ENCODE data around the gene PDE4A.
A peak's percentile ranks its signal among the peaks of the same experiment; 100 is the strongest.
"Not testable (repeated sequence)": the region's sequence is repeated elsewhere in the genome, so short reads cannot be mapped to it uniquely, and the experiment has no call there.

PDE4A gene

DNA sequence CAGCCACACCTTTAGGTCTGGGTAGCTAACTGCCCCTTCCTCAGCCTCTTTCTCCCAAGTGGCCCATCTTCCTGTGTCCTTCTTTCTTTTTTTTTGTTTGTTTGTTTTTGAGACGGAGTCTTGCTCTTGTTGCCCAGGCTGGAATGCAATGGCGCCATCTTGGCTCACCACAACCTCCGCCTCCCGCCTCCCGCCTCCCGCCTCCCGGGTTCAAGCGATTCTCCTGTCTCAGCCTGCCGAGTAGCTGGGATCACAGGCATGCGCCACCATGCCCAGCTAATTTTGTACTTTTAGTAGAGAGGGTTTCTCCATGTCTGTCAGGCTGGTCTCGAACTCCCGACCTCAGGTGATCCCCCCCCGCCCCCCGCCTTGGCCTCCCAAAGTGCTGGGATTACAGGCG lies 41.7 kb downstream of the PDE4A start:
- not testable (repeated sequence) for DNase-seq (ENCODE audit: low spot score)

DNA sequence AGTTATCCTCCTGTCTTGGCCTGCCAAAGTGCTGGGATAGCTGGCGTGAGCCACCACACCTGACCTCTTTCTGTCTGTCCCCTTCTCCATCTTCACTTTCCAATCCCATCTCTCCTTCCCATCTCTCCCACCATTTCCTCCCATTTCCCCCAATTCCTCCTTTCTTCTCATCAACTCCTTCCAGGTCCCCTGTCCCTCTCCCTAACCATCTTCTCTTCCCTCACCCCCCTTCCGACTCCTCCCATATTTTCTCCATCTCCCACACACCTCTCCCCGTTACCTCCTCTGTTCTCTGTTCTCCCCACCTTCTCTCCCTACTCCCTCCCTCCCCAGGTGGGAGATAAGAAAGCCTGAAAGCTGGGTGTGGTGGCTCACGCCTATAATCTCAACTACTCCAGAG lies 42.2 kb downstream of the PDE4A start:
- no peak for DNase-seq (ENCODE audit: low spot score)

DNA sequence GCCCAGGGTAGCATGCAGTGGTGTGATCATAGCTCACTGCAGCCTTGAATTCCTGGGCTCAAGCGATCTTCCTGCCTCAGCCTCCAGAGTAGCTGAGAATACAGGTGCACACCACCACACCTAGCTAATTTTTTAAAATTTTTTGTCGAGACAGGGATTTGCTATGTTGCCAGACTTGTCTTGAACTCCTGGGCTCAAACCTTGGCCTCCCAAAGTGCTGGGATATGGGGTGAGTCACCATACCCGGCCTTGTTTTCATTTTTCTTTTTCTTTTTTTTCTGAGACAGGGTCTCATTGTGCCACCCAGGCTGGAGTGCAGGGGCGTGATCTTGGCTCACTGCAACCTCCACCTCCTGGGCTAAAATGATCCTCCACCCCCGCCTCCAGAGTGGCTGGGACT lies 44.1 kb downstream of the PDE4A start:
- DNase-seq (ENCODE audit: low spot score): no peak

- no peak for DNase-seq (ENCODE audit: low spot score)
Observed at GRCh38 chr19:10467104-10467706, 46.9 kb downstream of the PDE4A start.

DNA sequence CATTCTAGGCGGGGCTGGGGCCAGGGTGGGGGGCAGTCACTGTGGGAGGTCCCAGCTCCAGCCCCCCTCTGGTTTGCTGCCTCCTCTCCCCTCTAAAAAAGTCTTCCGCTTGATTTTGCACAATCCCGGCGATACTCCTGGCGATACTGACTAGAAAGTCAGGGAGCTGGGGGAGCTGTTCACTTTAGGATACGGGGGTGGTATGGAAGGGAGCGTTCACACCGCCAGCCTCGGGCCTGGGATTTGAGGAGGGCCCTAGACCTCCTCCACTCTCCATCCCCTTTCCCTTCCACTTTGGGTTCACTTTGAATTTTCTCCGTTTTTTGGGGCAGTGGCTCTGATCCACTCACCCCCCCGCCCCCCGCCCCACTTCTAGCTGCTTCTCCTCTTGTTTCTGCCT lies 47.8 kb downstream of the PDE4A start:
- no peak for DNase-seq (ENCODE audit: low spot score)

DNA sequence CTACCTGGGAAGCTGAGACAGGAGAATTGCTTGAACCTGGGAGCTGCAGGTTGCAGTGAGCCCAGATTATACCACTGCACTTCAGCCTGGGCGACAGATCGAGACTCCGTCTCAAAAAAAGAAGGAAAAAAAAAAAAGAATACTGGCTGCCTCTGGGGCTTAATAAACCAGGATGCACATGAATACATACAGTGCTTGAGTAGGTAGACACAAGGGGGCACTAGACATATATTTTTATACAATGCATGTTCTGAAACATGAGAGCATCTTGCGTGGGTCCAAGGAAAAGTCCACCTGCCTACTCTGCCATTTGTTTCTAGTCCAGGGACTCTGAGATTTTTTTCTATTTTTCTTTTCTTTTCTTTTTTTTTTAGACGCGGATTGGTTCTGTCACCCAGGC lies 51.6 kb downstream of the PDE4A start:
- peak; percentile 19 for DNase-seq (ENCODE audit: low spot score)

GRCh38 chr19:10473192-10473591 lies 52.9 kb downstream of the PDE4A start:
- DNase-seq (ENCODE audit: low spot score): no peak

DNA sequence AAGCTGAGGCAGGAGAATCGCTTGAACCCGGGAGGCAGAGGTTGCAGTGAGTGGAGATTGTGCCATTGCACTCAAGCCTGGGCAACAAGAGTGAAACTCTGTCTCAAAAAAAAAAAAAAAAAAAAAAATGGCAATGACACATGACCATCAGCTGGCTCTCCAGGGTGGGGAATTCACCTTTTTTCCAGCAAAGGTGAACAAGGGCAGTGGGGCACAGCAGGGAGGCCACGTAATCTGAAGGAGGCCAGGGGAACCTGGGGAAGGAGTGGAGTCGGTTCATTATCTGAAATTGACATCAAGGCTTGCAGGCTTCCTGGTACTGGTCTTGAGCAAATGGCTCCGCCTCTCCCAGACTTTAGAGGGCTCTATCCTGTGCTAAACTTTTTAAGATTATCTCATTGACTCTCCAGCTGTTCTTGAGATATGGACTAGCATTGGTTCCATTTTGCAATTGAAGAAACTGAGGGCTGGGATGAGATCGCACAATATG lies 54.7 kb downstream of the PDE4A start:
- no peak for DNase-seq (ENCODE audit: low spot score)

GRCh38 chr19:10478476-10478875 lies 58.1 kb downstream of the PDE4A start:
- DNase-seq (ENCODE audit: low spot score): no peak

DNA sequence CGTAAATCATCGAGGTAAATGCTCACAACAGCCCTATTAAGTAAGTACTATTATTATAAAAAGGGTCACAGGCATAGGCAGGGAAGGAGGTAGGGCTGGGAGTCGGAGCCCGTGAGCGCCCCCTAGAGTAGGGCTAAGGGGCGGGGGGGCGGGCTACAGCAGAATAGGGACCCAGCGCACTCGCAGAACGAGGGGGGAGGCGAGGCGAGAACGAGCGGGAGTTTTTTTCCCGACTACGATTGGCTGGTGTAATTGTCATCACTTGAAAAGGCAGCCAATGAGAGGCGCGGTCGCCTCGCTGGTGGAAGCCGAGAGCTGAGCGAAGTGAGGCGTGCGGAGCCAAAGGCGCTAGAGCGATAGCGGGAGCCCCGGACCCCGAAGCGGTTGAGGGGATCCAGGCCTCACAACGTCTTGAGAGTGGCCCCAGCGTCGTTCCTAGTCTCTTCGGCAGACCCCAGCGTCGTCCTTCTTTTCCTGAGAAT lies 58.6 kb downstream of the PDE4A start:
- DNase-seq (ENCODE audit: low spot score): peak; percentile 60

GRCh38 chr19:10486551-10486950 lies 66.2 kb downstream of the PDE4A start:
- DNase-seq (ENCODE audit: low spot score): no peak

DNA sequence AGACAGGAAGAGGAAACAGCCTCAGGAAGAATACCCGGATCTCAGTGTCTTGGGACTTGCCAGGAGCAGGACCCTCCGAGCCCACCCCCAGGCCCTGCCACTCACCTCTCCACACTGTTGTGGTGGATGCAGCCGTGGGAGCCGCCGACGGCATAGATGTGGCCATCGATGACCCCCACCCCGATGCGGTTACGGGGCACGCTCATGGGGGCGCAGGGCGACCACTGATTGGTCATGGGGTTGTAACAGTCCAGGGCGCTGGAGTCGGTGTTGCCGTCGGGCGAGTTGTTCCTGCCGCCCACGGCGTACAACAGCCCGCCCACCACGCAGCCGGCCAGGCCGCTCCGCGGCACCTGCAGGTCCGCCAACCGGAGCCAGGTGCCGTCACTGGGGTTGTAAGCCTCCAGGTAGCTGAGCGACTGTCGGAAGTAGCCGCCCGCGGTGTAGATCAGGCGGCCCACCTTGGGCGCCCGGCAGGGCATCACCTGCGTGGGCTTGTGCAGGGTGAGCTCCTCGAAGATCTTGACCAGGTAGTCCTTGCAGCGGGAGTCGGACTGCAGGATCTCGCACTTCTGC lies 71.2 kb downstream of the PDE4A start:
- DNase-seq (ENCODE audit: low spot score): no peak

- no peak for DNase-seq (ENCODE audit: low spot score)
Observed at GRCh38 chr19:10497371-10497770, 77.0 kb downstream of the PDE4A start.

GRCh38 chr19:10499550-10500246 lies 79.4 kb downstream of the PDE4A start:
- DNase-seq (ENCODE audit: low spot score): no peak

GRCh38 chr19:10500247-10500592 lies 79.9 kb downstream of the PDE4A start:
- DNase-seq (ENCODE audit: low spot score): no peak

DNA sequence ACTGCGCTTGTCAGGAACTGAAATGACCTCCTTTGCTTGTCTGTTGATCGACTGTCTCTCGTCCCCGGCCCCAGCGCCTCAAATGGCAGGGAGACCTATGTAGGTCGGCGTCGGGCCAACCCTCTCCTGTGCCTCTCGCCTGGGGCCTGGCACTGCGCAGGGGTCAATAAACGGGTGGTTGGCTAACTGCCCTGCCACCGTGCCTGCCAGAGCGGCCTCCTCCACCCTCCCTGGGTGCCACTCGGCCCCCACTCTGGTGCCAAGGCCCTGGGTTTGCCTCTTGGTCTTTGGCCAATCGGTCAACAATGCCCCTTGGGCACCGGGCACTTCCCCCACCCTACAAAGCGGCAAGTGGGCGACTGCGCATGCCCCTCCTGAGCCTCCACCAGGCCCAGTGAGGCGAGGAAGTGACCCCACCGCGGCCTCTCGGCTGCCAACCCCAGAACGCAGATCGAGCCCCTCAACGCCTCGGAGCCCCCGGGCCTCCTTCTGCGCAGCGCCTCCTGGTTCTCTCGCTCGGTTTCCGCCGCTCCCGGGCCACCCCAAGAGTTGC lies 81.7 kb downstream of the PDE4A start:
- peak; percentile 77 for DNase-seq (ENCODE audit: low spot score)

GRCh38 chr19:10502524-10503001 lies 82.2 kb downstream of the PDE4A start:
- peak; percentile 95 for DNase-seq (ENCODE audit: low spot score)

- no peak for DNase-seq (ENCODE audit: low spot score)
Observed at GRCh38 chr19:10503002-10503789, 82.9 kb downstream of the PDE4A start, which contains the start of gene KEAP1. Gene KEAP1 (minus strand): TSS chr19:10503356. CDS start chr19:10500033, 3,323 bp downstream.

DNA sequence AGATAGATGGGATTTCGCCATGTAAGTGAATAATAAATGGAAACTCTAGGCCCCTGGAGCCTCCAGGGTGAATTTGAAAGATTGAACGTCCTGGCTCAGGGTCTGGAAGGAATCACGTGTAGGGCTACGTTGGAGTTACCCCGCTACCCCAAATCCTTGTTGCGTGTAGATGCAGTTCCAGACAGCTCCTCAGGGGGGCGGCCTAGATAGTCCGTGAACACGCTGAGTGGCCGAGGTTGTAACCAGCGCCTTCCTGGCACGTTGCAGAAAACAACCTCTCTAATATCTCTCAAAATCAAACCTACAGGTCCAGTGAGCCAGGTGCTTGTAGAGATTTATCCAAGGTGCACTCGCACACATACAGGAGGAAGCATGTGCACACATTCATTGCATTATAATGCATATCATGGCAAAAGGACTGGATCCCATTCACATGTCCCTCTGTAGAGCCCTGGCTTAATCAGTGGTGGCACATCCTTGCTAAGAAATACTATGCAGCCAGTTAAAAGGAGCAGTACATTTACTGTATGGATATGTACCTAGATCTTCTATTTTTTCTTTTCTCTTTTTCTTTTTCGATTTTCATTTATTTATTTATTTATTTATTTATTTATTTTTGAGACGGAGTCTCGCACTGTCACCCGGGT lies 85.4 kb downstream of the PDE4A start:
- peak; percentile 82 for DNase-seq (ENCODE audit: low spot score)

DNA sequence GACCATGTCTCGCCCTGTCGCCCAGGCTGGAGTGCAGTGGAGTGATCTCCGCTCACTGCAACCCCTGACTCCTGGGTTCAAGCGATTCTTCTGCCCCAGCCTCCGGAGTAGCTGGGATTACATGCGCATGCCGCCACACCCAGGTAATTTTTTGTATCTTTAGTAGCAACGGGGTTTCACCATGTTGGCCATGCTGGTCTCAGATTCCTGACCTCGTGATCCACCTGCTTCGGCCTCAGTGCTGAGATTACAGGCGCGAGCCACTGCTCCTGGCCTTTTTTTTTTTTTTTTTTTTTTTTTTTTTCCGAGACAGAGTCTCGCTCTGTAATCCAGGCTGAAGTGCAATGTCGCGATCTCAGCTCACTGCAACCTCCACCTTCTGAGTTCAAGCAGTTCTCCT lies 87.7 kb downstream of the PDE4A start:
- DNase-seq (ENCODE audit: low spot score): no peak

GRCh38 chr19:10508707-10509106 lies 88.4 kb downstream of the PDE4A start:
- no peak for DNase-seq (ENCODE audit: low spot score)
